Liver (tissue), 9 donors: ENCODE measurements around the gene DTNA. TPM values are rescaled to one million over a fixed set of nuclear protein-coding genes. Genes with fewer than 3 reads are reported as not detected.

Experiments
- DNase-seq: peaks from one replicate; pipeline ENCODE4 v3.0.0-alpha.2; 2017; ENCODE audit warnings: low spot score
- H3K27ac ChIP-seq, 2 donors: one replicate each; pipeline ENCODE4 v1.7.0; 2013; ENCODE audit warnings: inconsistent platforms in 2 of 2, low read length in 2 of 2, control low read depth in 1 of 2, low read depth in 1 of 2, mild to moderate bottlenecking in 1 of 2
- H3K27me3 ChIP-seq, 4 donors: one replicate each; pipeline versions ENCODE4 v1.6.1 to v1.7.0; 2013; ENCODE audit warnings: low read length in 3 of 4, inconsistent platforms in 1 of 4, mild to moderate bottlenecking in 1 of 4, moderate library complexity in 1 of 4; ENCODE audit not compliant: control insufficient read depth in 4 of 4, insufficient read depth in 4 of 4
- H3K36me3 ChIP-seq, 4 donors: one replicate each; pipeline versions ENCODE4 v1.6.1 to v1.7.0; 2013; ENCODE audit warnings: low read length in 3 of 4, mild to moderate bottlenecking in 3 of 4, low read depth in 1 of 4, moderate library complexity in 1 of 4; ENCODE audit not compliant: control insufficient read depth in 4 of 4, insufficient read depth in 3 of 4
- H3K4me1 ChIP-seq, 4 donors: one replicate each; pipeline versions ENCODE4 v1.6.1 to v1.7.0; 2013; ENCODE audit warnings: low read length in 3 of 4, mild to moderate bottlenecking in 3 of 4, moderate library complexity in 1 of 4; ENCODE audit not compliant: control insufficient read depth in 4 of 4, insufficient read depth in 4 of 4
- H3K4me3 ChIP-seq, 3 donors: one replicate each; pipeline versions ENCODE4 v1.6.1 to v1.7.0; 2013; ENCODE audit warnings: low read length in 3 of 3, control low read depth in 1 of 3, low read depth in 1 of 3, mild to moderate bottlenecking in 1 of 3
- H3K9ac ChIP-seq, 2 donors: one replicate each; pipeline ENCODE4 v1.7.0; 2013; ENCODE audit warnings: low read length in 2 of 2, mild to moderate bottlenecking in 2 of 2, moderate library complexity in 2 of 2, control low read depth in 1 of 2, low read depth in 1 of 2
- H3K9me3 ChIP-seq, 4 donors: one replicate each; pipeline versions ENCODE4 v1.6.1 to v1.7.0; 2013; ENCODE audit warnings: low read length in 3 of 4; ENCODE audit not compliant: control insufficient read depth in 4 of 4
- ATF3 ChIP-seq: IDR thresholded peaks from 2 replicates; pipeline ENCODE4 v1.6.1; 2016; ENCODE audit warnings: antibody characterized with exemption
- CTCF ChIP-seq: fragments of 150-350 bp; IDR thresholded peaks from 2 replicates; pipeline ENCODE4 v1.5.1; 2017; ENCODE audit warnings: improper control_type of control experiment, low read depth, low read length; ENCODE audit not compliant: missing input control
- EGR1 ChIP-seq, 2 donors: IDR thresholded peaks; 2 replicates each; pipeline ENCODE4 v1.6.1; 2016 to 2018; ENCODE audit warnings: antibody characterized with exemption in 2 of 2, low read depth in 2 of 2
- FOXA1 ChIP-seq: IDR thresholded peaks from 2 replicates; pipeline ENCODE4 v1.6.1; 2016; ENCODE audit warnings: antibody characterized with exemption
- FOXA2 ChIP-seq: IDR thresholded peaks from 2 replicates; pipeline ENCODE4 v1.6.1; 2016; ENCODE audit warnings: antibody characterized with exemption
- GABPA ChIP-seq, 2 donors: IDR thresholded peaks in 1 of 2; conservative IDR thresholded peaks in 1 of 2; 2 replicates each; pipeline ENCODE4 v1.6.1; 2016; ENCODE audit warnings: antibody characterized with exemption in 2 of 2, mild to moderate bottlenecking in 1 of 2, moderate library complexity in 1 of 2
- HNF4A ChIP-seq, 2 donors: conservative IDR thresholded peaks; 2 replicates each; pipeline ENCODE4 v1.6.1; 2016; ENCODE audit warnings: antibody characterized with exemption in 2 of 2, mild to moderate bottlenecking in 2 of 2
- HNF4G ChIP-seq: IDR thresholded peaks from 2 replicates; pipeline ENCODE4 v1.6.1; 2016; ENCODE audit warnings: antibody characterized with exemption
- JUND ChIP-seq, 2 donors: IDR thresholded peaks; 2 replicates each; pipeline ENCODE4 v1.6.1; 2016; ENCODE audit warnings: antibody characterized with exemption in 2 of 2
- MAX ChIP-seq: IDR thresholded peaks from 2 replicates; pipeline ENCODE4 v1.6.1; 2016; ENCODE audit warnings: antibody characterized with exemption
- NR2F2 ChIP-seq: IDR thresholded peaks from 2 replicates; pipeline ENCODE4 v1.6.1; 2016; ENCODE audit warnings: antibody characterized with exemption
- RAD21 ChIP-seq, 2 donors: IDR thresholded peaks; 2 replicates each; pipeline ENCODE4 v1.6.1; 2016; ENCODE audit warnings: antibody characterized with exemption in 2 of 2, mild to moderate bottlenecking in 2 of 2
- REST ChIP-seq: IDR thresholded peaks from 2 replicates; pipeline ENCODE4 v1.6.1; 2016; ENCODE audit warnings: antibody characterized with exemption, mild to moderate bottlenecking
- RXRA ChIP-seq, 2 donors: IDR thresholded peaks; 2 replicates each; pipeline ENCODE4 v1.6.1; 2017 to 2018; ENCODE audit warnings: antibody characterized with exemption in 2 of 2, mild to moderate bottlenecking in 1 of 2
- SP1 ChIP-seq: IDR thresholded peaks from 2 replicates; pipeline ENCODE4 v1.6.1; 2018; ENCODE audit warnings: antibody characterized with exemption, mild to moderate bottlenecking
- TAF1 ChIP-seq: conservative IDR thresholded peaks from 2 replicates; pipeline ENCODE4 v1.6.1; 2016; ENCODE audit warnings: antibody characterized with exemption, mild to moderate bottlenecking
- YY1 ChIP-seq: IDR thresholded peaks from 2 replicates; pipeline ENCODE4 v1.6.1; 2016; ENCODE audit warnings: antibody characterized with exemption, mild to moderate bottlenecking
- ZBTB33 ChIP-seq: IDR thresholded peaks from 2 replicates; pipeline ENCODE4 v1.6.1; 2016; ENCODE audit warnings: antibody characterized with exemption
- WGBS: extraction: QIAGEN DNeasy Blood & Tissue Kit; methylation state at CpG from one replicate; pipeline ENCODE4 v1.1.7; 2013; 5-methylcytosine and 5-hydroxymethylcytosine counted together
- polyA plus RNA-seq, 2 donors: library from polyadenylated mRNA; stranded (reverse) in 1 of 2; unstranded in 1 of 2; fragments of 200-250 nt in 1 of 2; fragments of >200 nt in 1 of 2; fragmentation: Nextera tagmentation in 1 of 2; extraction: Ambion mirVana in 1 of 2; gene quantifications; one replicate each; pipeline versions ENCODE4 v1.2.1 to v1.2.3, GENCODE V29; 2013 to 2015
- total RNA-seq, 2 donors: library from RNA; depleted of rRNA; stranded (reverse); fragments of >200 nt; gene quantifications; one replicate each; pipeline ENCODE4 v1.2.3, GENCODE V29; 2014
- donor health status: healthy.
- donor health status: healthy.
- donor health status: healthy.
- donor health status: healthy.
- donor health status: healthy.

DTNA gene
- total and polyA plus RNA-seq, 4 donors = 0.33 to 3.2 (median 1.4) TPM

- Histone ChIP-seq H3K9me3 (no peaks in the 10 kb centered on the region), H3K27ac (no peak overlapping the region), H3K4me1 (no peaks in the 10 kb centered on the region), H3K9ac (no peak overlapping the region), H3K27me3 (no peaks in the 10 kb centered on the region), H3K36me3 (no peaks in the 10 kb centered on the region), H3K4me3 (no peak overlapping the region)
- WGBS = 75% methylated on average over 2 of the region's 2 CpGs
- no peak for TF ChIP-seq HNF4G
- TF ChIP-seq NR2F2 = no peak
- no peak for TF ChIP-seq SP1
- no peak for TF ChIP-seq ATF3
- no peak for TF ChIP-seq MAX
- TF ChIP-seq TAF1 = no peak
- TF ChIP-seq JUND (IDR thresholded peaks at IDR 0.05) = no peak
- no peak for TF ChIP-seq CTCF
- no peak for TF ChIP-seq YY1
- no peak for TF ChIP-seq RAD21 (IDR thresholded peaks at IDR 0.05)
- no peak for TF ChIP-seq ZBTB33
- no peak for TF ChIP-seq FOXA1
- TF ChIP-seq HNF4A (conservative IDR thresholded peaks at IDR 0.05) = no peak
- TF ChIP-seq GABPA (IDR thresholded peaks at IDR 0.05 in 1 of 2, conservative IDR thresholded peaks at IDR 0.05 in 1 of 2) = no peak
- no peak for TF ChIP-seq EGR1 (IDR thresholded peaks at IDR 0.05; ENCODE audit: low read depth in 2 of 2)
- TF ChIP-seq RXRA (IDR thresholded peaks at IDR 0.05) = no peak
- no peak for TF ChIP-seq REST
- DNase-seq = no peak
Observed at GRCh38 chr18:34871435-34871834, 161.3 kb downstream of the DTNA start.

- no peak for TF ChIP-seq YY1
- no peak for TF ChIP-seq MAX
- TF ChIP-seq EGR1 (IDR thresholded peaks at IDR 0.05; ENCODE audit: low read depth in 2 of 2) = no peak
- no peak for TF ChIP-seq TAF1
- TF ChIP-seq FOXA1 = no peak
- no peak for TF ChIP-seq CTCF
- TF ChIP-seq ZBTB33 = no peak
- TF ChIP-seq HNF4G = no peak
- TF ChIP-seq SP1 = no peak
- TF ChIP-seq NR2F2 = no peak
- TF ChIP-seq FOXA2 = no peak
- H3K36me3 ChIP-seq = no peaks in the 10 kb centered on the region
- 94% methylated on average over 1 of the region's 1 CpG for WGBS
- H3K9ac ChIP-seq = no peak overlapping the region
- no peak overlapping the region for H3K4me3 ChIP-seq
- no peaks in the 10 kb centered on the region for H3K27me3 ChIP-seq
- DNase-seq = no peak
- H3K27ac ChIP-seq = no peak overlapping the region
- no peaks in the 10 kb centered on the region for H3K4me1 ChIP-seq
- H3K9me3 ChIP-seq = no peaks in the 10 kb centered on the region
Observed at GRCh38 chr18:34872066-34872465, 162.0 kb downstream of the DTNA start.
